ENCODE measurements around the gene HOXA7.

The HOXA7 gene

GRCh38 chr7:27138472-27138871 is 18.0 kb downstream of the HOXA7 start:
- no peak for TF ChIP-seq ZFX (IDR thresholded peaks at IDR 0.05; ENCODE audit: borderline replicate concordance)
- H3K27ac ChIP-seq, result no peak overlapping the region

- TF ChIP-seq CTCF (IDR thresholded peaks at IDR 0.05) (no peak), ZFX (IDR thresholded peaks at IDR 0.05; ENCODE audit: borderline replicate concordance) (no peak)
- no peak overlapping the region for H3K27ac ChIP-seq
These were observed 18.7 kb downstream of the HOXA7 start for GRCh38 chr7:27137640-27138315.

GRCh38 chr7:27134392-27134791 is 22.1 kb downstream of the HOXA7 start:
- no peak for TF ChIP-seq CTCF (IDR thresholded peaks at IDR 0.05)
- TF ChIP-seq ZFX (IDR thresholded peaks at IDR 0.05; ENCODE audit: borderline replicate concordance), result no peak
- H3K27ac ChIP-seq, result no peak overlapping the region

- TF ChIP-seq CTCF (IDR thresholded peaks at IDR 0.05), result no peak
- H3K27ac ChIP-seq, result no peak overlapping the region
These were observed 22.9 kb downstream of the HOXA7 start for GRCh38 chr7:27133409-27134231.

GRCh38 chr7:27132978-27133377 is 23.5 kb downstream of the HOXA7 start:
- TF ChIP-seq CTCF (IDR thresholded peaks at IDR 0.05), result no peak
- TF ChIP-seq ZFX (IDR thresholded peaks at IDR 0.05; ENCODE audit: borderline replicate concordance), result no peak
- no peak overlapping the region for H3K27ac ChIP-seq

- H3K27ac ChIP-seq, result no peak overlapping the region
These were observed 24.3 kb downstream of the HOXA7 start for GRCh38 chr7:27132214-27132613.

GRCh38 chr7:27131390-27131819 is 25.1 kb downstream of the HOXA7 start:
- H3K27ac ChIP-seq, result peak overlapping the region; percentile 63
- TF ChIP-seq ZFX (IDR thresholded peaks at IDR 0.05; ENCODE audit: borderline replicate concordance), result no peak

More at GRCh38 chr7:27132214-27132613, 24.3 kb downstream of the HOXA7 start:
- TF ChIP-seq CTCF (IDR thresholded peaks at IDR 0.05), result no peak
- no peak for TF ChIP-seq ZFX (IDR thresholded peaks at IDR 0.05; ENCODE audit: borderline replicate concordance)
